Measurements from ENCODE around the gene FAM234B. TPM values are rescaled to one million over a fixed set of nuclear protein-coding genes. Genes with fewer than 3 reads are reported as not detected.

FAM234B gene, protein sequence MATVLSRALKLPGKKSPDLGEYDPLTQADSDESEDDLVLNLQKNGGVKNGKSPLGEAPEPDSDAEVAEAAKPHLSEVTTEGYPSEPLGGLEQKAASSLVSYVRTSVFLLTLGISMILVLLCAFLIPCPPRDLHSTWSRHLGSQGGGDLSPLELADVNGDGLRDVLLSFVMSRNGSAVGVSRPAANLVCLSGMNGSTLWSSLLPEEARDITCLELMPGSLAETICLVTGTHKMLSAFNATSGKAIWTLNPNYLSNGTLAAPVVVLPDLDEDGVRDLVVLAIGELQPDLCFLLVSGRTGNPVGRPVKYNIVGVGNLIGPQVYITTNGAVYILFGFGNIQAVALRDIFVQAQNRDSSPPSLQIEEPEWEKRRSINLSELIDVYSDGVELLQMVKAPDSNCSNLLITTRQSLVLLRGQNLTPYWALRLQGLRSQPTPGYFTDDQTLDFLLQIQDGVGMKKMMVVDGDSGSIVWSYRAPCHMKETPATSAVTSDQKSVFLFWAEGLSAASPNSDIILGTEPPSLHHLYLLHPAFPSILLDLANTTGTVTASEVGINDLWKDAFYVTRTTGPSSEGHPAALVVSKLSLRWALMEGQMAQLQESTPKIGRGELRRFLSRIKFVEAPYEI
- total RNA-seq: 7.5 and 7.7 TPM in 2 replicates

DNA sequence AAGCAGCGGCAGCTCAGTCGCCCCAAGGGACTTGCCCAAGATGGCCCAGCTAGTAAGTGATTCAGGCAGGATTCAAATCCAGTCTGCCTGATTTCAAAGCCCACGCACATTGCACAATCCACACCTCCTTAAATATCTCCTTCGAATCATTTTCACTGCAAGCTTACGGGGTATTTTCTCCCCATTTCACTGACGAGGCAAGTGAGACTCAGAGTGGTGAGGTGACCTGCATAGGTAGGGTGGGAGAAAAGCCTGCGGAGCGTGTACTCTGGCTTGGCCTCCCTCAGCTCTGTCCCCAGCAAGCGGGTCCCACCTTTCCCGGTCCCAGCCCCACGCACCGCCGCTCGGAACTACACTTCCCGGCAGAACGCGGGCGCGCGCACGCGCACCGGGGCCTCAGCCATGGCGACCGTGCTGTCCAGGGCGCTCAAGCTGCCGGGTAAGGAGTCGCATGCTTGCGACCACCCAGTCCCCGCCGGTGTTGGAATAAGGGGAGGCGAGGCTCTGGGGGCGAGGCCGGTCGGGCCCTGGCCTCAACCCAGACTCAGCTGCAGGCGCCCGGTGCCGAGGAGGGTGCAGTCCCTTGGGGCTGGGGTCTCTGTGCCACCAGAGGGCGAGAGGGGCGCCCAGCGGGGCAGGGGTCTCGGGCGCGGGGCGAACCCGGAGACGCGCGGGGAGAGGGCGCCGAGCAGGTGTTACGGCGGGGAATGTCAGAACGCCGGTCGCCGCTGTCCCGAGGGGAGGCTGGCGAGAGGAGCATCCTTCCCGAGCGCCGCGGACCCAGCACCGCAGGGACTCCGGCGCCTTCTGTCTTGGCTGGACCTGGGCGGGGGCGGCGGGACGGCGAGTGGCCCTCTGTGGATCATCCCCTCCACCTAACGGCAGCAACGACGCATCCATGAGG, at the start of gene FAM234B:
TSS of gene FAM234B (plus strand) at position 380 of the 904 bp plus-strand sequence. CDS start at position 403, 23 bp downstream.

DNA sequence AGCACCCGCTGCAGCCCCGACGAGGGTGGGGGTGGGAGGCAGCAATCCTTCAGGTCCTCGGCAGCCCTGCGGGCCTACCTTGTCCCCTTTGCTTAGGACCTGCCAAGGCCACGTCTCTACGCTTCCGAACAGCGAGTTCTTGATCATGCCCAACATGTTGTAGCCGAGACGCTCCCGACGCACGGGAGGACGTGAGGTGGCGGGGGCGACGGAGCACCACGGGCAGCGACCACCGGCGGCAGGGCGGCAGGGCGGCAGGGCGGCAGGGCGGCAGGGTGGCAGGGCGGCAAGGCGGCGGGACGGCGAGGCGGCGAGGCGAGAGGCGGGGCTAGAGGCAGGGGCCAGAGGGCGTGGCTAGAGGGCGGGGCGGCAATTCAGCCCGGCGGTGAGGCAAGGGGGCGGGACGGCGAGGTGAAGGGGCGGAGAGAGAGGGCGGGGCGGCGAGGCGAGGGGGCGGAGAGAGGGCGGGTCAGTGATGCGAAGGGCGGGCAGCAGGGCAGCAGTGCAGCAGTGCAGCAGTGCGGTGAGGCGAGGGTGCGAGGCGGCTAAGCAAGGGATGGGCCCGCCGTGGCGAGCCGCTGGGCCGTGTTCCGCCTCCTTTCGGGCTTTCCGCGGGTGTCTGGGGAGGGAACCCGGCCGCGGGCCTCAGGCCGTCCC, 44.1 kb upstream of the FAM234B start, which contains the start of gene HEBP1:
TSS of gene HEBP1 (minus strand) at position 307 of the 657 bp plus-strand sequence. CDS start at position 156, 151 bp downstream.

DNA sequence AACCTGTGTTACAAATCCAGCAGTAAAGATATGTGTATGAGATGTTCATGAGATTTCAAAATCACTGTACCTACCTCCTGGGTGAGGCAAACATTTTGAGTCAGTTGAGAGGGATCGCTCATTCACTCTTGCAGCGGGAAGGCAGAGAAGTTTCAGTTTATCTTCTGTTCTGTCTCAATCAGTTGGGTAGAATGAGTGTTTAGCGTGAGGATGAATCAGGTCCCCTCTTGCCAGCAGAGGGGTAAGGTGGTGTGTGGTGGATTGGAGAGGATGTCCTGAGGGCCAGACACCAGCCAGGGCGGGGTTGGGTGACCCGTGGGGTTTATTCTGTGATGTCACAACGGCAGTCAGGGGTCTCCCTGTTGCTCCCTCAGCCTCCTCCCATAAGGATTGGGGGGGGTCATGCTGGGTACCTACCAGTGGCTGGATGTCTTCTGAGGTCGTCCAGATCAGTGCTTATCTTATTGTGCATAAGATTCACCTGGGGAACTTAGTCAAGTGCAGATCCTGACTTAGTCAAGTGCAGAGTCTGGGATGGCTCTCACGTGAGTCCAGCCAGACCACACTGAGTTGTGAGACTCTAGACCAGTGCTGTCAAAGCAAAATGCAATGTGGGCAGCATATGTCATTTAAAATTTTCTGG, 59.3 kb downstream of the FAM234B start, which contains the start of gene GSG1:
TSS of gene GSG1 (minus strand) at position 277 of the 643 bp plus-strand sequence. CDS start at position 122, 155 bp downstream.

Other genes with a start within 250 kb of the FAM234B start
- 55.7 and 59.3 TPM in 2 replicates for gene DDX47, start 231.0 kb upstream of the FAM234B start, total RNA-seq
- 0.32 and 1.2 TPM in 2 replicates for gene GPRC5A, start 152.8 kb upstream of the FAM234B start, total RNA-seq
- gene GPRC5D, start 92.2 kb upstream of the FAM234B start, total RNA-seq: not detected in 2 replicates
- 13.6 and 15.3 TPM in 2 replicates for gene HEBP1, start 44.1 kb upstream of the FAM234B start, total RNA-seq
- gene GSG1, start 59.3 kb downstream of the FAM234B start, total RNA-seq: 0.16 TPM in 1 of 2 replicates, not detected in the other
- gene EMP1, start 152.3 kb downstream of the FAM234B start, total RNA-seq: 320 and 393 TPM in 2 replicates